Hematopoietic multipotent progenitor cell treated with erythropoietin and hydrocortisone succinate and interleukin-3 and kit ligand, for 8 days (in vitro differentiated cells): ENCODE results near the gene VASP.

Experiments
- DNase-seq: peaks from one replicate; pipeline ENCODE4 v3.0.0-alpha.2; 2015

VASP gene

DNA sequence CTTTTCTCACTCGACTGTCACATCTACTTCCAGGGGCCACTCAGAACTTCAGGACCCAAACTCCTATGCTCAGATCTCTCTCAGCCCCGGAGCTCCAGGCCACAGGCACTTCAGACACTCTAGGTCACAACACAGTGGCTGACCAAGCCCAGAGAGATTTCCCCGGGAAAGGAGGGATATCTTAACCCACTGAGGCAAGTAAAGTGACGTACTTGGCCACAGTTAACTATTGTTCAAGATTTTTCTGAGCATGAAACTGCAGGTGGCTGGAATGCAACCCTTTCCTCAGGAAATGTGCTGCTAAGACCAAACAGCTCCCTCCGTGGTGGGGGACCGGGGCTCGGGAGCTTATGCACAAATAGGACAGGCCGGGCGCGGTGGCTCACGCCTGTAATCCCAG is 53.4 kb downstream of the VASP start:
- no peak for DNase-seq

DNA sequence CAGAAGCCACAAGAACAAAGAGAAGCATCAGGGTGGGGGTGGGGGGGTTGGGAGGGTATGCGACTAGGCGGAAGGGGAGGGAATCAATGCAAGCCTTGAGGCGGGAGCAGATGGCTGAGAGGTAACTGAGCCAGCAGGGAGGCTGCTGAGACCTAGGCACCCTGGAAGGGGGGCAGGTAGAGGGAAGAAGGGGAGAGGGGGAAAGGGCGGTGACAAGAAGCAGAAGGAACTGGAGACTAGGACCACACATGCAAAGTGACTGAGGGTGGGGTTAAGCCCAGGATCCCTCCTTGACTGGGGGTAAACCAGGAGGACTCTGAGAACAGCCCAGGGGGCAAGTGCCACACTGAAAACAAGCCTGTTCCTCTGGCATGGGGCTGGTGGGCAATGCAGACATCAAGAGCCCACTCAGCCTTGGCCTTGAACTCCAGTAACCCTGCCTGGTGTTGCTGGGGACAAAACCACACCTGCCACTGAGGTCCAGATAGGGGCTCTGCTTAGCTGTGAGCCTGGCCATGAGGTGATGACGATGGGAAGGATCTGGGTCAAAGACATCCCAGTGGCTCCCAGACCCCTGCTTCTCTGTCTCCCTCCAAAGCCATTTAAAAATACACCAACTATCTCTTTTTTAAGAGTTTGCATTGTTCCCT is 57.0 kb downstream of the VASP start:
- no peak for DNase-seq

DNA sequence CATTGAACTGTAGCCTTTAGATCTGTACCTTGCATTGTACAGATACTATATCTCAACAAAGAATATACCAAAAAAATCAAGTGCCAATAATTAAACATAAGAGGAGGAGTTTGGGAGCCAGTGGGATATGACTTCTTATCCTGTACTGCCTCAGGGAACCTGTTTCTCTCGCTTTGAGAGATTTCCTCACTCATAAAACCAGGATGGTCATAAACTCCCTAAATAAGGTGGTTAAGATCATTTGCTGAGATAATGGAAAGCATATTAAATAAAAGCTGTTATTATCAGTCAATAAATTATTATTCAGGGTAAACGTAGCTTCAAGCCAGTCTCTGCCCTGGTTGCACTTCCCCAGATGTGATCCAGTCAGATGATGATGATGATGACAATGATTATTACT is 60.3 kb downstream of the VASP start:
- DNase-seq: no peak

DNA sequence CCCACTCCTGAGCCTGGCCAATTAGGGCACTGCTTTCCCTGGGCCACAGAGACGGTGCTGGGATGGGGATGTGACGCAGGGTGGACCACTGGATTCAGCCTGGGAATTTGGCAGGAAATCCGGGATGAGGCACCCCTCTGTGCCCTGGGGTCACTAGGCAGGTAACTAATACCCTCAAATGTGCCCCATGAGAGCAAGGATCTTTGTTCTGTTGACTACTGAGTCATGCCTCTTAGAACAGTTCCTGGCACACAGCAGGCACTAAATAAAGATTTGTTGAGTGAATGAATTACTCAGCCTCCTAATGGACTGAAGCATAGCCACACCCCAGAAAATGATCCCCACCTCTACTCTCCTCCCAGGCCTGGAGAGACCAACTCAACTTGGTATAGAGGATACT is 61.5 kb downstream of the VASP start:
- DNase-seq: no peak

DNA sequence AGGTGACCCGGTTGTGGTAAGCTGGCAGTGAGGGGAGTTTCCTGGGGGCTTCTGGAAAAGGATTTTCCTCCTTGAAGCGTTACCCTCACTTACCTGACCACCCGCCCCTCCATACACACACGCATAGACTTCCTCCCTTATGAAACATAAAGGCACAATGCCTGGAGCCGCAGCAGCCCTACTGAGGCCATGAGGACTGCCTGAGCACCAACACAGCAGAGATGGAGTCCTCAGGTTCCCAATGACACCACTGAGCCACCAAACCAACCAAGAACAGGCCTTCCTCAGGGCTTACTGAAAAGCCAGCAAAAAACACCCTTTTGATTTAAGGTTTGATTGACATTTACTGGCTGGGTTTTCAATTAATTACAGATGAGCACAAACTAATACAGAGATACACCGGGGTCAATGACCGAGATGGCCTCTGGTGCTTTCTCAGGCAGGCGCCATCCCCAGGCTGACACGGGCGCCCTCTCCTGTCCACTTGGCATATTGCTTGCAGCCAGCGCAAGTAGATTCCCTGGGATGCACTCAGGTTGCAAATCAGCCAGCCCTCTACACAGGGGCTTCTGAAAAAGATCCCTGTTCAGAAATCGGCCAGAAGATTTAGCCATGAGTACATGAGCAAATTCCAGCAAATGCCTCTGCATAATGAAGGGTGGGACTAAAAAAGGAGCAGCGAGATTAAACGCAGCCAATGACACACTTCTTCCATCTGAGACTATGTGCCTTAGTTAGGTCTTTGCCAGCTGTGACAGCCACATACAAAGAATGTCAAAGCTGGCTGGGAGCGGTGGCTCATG is 62.5 kb downstream of the VASP start:
- DNase-seq: peak; percentile 46

DNA sequence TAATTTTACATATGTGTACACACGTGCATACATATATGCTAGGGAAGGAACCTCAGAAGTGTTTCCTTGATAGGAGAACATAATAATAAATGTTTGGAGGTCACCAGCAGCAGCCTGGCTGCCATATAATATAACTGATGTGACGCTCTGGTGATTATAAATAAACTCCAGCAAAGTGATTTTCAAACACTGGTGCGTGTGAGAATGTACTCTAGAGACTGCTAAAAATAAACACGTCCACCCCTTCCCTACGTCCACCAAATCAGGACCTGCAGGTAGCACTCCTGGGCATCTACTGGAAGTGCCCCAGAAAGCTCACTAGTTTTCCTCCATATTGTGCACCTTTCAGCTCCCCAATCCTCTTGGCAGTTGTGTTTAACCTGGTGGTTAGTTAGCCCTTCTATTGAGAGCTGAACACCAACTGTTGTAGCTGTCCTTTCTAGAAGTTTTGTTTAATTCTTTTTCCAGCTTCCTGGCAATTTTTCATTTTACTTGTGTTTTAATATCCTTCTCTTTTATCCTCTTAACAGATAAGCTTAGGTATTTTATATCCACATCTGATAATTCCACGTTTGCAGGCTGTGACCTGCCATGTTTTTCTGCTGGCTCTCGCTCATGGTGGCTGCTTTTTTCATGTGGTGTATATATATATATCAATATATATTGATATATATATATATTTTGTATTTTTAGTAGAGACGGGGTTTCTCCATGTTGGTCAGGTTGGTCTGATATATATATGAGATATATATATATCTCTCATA is 64.4 kb downstream of the VASP start:
- no peak for DNase-seq

DNA sequence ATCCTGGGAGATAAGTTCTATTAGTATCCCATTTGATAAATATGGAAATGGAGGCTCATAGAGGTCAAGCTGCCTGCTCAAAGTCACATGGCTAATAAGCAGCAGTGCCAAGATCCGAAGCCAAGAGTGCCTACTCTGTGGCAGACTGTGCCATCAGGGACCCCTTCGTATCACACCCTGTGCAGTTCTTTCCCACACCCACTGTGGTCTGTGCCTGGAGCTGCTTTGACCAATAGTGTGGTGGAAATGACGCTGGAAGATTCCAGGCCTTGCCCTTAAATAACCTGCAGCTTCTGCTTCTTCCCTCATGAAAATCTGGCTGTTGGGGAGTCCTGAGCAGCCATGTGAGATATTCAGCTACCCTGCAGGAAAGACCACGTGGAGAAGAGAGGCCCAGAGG is 67.2 kb downstream of the VASP start:
- DNase-seq: no peak

DNA sequence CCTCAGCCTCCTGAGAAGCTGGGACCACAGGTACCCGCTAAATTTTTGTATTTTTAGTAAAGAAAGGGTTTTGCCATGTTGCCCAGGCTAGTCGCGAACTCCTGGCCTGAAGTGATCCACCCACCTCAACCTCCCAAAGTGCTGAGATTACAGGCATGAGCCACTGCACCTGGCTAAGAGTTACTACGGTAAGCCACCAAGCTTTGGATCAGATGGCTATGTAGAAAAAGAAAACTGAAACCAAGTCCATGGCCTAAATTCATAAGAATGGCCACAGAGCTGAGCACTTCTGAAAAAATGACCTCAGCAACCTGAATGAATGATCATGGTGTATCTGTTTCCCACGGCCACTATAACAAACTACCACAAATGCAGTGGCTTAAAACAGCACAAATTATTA is 67.9 kb downstream of the VASP start:
- DNase-seq: no peak
